ENCODE data around the gene GMNC.

GMNC gene

GRCh38 chr3:190847436-190847835, 15.1 kb downstream of the GMNC start:
- peak; percentile 17 for DNase-seq

GRCh38 chr3:190840146-190840545, 22.3 kb downstream of the GMNC start:
- DNase-seq, result no peak

- DNase-seq, result no peak
Measured at GRCh38 chr3:190831225-190831624, 31.3 kb downstream of the GMNC start.

GRCh38 chr3:190830031-190830430, 32.5 kb downstream of the GMNC start:
- DNase-seq, result no peak

GRCh38 chr3:190826018-190826417, 36.5 kb downstream of the GMNC start:
- no peak for DNase-seq

GRCh38 chr3:190825386-190826016, 37.0 kb downstream of the GMNC start:
- DNase-seq, result peak; percentile 65

- DNase-seq, result peak; percentile 74
Measured at GRCh38 chr3:190811775-190812480, 50.6 kb downstream of the GMNC start.

GRCh38 chr3:190810957-190811356, 51.5 kb downstream of the GMNC start:
- DNase-seq, result no peak

GRCh38 chr3:190809351-190809750, 53.1 kb downstream of the GMNC start:
- DNase-seq, result no peak

- DNase-seq, result no peak
Measured at GRCh38 chr3:190807719-190808375, 54.6 kb downstream of the GMNC start.

All from EL (cell line).